Activated T-helper 1 cell treated with anti-CD3 and anti-CD28 coated beads, Interleukin-12 subunit alpha, Interleukin-12 subunit beta, Interleukin-2, Interleukin-4 antibody, amounts not matched to agents 30 ng/mL and 10 ng/mL and 1 ng/mL, durations not matched to agents 14 hours and 24 hours and 36 hours (primary cell): ENCODE results near the gene ITPK1. TPM values are rescaled to one million over a fixed set of nuclear protein-coding genes. Genes with fewer than 3 reads are reported as not detected.

Experiments
- DNase-seq: peaks from one replicate; pipeline ENCODE4 v3.0.0; 2021; ENCODE audit warnings: low spot score
- H3K27ac Mint-ChIP-seq: one replicate; pipeline ENCODE4 v1.8.0; 2021; ENCODE audit warnings: mild to moderate bottlenecking, mixed read lengths
- H3K27me3 Mint-ChIP-seq: one replicate; pipeline ENCODE4 v1.8.0; 2022; ENCODE audit warnings: mild to moderate bottlenecking, moderate library complexity, mixed read lengths; ENCODE audit not compliant: insufficient read depth
- H3K36me3 Mint-ChIP-seq: one replicate; pipeline ENCODE4 v1.8.0; 2021; ENCODE audit warnings: low read depth, mixed read lengths
- H3K4me1 Mint-ChIP-seq: one replicate; pipeline ENCODE4 v1.8.0; 2021; ENCODE audit warnings: low read depth, mixed read lengths
- H3K4me3 Mint-ChIP-seq: one replicate; pipeline ENCODE4 v1.8.0; 2021; ENCODE audit warnings: mild to moderate bottlenecking, moderate library complexity, mixed read lengths
- H3K9me3 Mint-ChIP-seq: one replicate; pipeline ENCODE4 v1.8.0; 2021; ENCODE audit warnings: mixed read lengths
- intact Hi-C: fragments of 100-400 bp; cut with micrococcal nuclease; formaldehyde crosslinking; loops from one replicate; pipeline ENCODE4 v1.15.1; 2024
- total RNA-seq: library from RNA; stranded (reverse); gene quantifications from 2 replicates; pipeline ENCODE4 v1.2.3, GENCODE V29; 2022

The ITPK1 gene
- total RNA-seq, 1 donor from 2014 or later: 71.0 TPM

- intact Hi-C loops: no loop called here
- DNase-seq: no peak
- no peaks in the 10 kb centered on the region for H3K4me1 Mint-ChIP-seq
- H3K9me3 Mint-ChIP-seq: no peaks in the 10 kb centered on the region
- no peak overlapping the region for H3K4me3 Mint-ChIP-seq
- H3K27ac Mint-ChIP-seq: no peak overlapping the region
- H3K27me3 Mint-ChIP-seq: no peaks in the 10 kb centered on the region
- no peaks in the 10 kb centered on the region for H3K36me3 Mint-ChIP-seq
Observed at GRCh38 chr14:92988786-92989755, 126.7 kb downstream of the ITPK1 start.

- DNase-seq: no peak
- no peaks in the 10 kb centered on the region for H3K4me1 Mint-ChIP-seq
- H3K36me3 Mint-ChIP-seq: no peaks in the 10 kb centered on the region
Observed at GRCh38 chr14:92987713-92988510, 127.8 kb downstream of the ITPK1 start.

DNA sequence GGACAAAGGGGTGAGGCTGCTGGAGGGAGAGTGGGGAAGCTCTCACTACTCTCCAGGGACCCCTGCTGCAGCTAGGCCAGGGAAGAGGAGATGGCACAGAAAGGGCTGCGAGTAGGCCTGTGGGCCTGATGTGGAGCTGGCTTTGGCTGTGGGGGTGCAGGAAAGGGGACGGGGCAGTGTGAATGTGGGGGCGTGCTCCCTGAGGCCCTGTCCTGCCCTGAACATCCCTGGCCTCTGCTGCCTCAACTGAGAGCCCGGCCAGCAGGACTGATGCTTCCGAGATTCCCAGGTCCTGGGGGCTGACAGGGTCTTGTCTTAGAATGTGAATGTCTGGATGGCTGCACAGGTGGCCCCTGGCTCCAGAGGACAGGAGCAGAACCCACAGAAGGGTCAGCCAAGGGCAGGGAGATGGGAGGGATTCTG is 128.6 kb downstream of the ITPK1 start:
- H3K4me3 Mint-ChIP-seq: no peak overlapping the region
- intact Hi-C loops: no loop called here
- no peak overlapping the region for H3K27ac Mint-ChIP-seq
- H3K4me1 Mint-ChIP-seq: no peaks in the 10 kb centered on the region
- H3K36me3 Mint-ChIP-seq: peaks cover 3% of the 10 kb centered on the region
- no peak for DNase-seq
- no peaks in the 10 kb centered on the region for H3K9me3 Mint-ChIP-seq
- no peaks in the 10 kb centered on the region for H3K27me3 Mint-ChIP-seq

More at GRCh38 chr14:92987713-92988510, 127.8 kb downstream of the ITPK1 start:
- Mint-ChIP-seq H3K9me3 (no peaks in the 10 kb centered on the region), H3K27ac (no peak overlapping the region), H3K27me3 (no peaks in the 10 kb centered on the region), H3K4me3 (no peak overlapping the region)
- intact Hi-C loops: no loop called here

DNA sequence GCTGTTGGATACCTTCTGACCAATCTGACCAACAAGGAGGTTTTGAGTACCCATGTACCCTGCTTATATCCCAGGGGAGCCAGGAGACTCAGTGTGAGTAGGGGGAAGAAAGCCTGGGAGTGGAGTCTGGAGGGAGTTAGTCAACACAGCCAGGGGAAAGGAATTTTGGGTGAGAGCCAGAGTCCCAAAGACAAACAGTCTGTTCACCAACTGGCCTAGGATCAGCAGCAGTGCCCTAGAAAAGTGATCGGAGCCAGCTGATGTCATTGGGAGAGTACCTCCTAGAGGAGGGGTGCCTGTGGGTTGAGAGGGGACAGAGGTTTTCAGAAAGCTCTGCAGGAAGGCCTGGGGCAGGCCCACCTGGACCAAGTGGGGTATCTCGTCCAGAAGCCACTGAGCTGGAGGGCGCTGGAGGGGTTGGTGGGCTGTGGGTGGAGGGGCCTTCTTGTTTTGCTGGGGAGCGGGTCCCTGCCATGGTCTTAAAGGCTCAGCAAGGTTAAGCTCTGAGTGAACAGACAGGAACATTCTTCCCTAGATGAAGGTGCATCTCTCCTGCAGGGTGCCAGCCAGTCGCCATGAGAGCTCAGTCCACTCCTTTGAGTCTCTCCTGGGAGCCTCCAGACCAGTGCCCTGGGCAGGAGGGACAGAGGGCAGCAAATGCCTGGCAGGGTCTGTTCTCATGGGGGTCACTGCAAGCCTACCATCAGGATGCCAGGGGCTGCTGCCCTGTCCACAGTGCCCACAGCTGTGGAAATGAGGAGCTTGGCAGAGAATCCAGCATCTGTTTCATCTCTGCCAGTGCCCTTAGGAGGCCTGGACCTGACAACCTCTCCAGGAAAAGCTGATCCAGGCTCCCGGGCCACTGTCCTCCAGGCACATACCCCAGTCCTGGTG is 129.2 kb downstream of the ITPK1 start:
- no peaks in the 10 kb centered on the region for H3K27me3 Mint-ChIP-seq
- peaks cover 2% of the 10 kb centered on the region for H3K9me3 Mint-ChIP-seq
- H3K4me3 Mint-ChIP-seq: no peak overlapping the region
- intact Hi-C loops: no loop called here
- no peaks in the 10 kb centered on the region for H3K4me1 Mint-ChIP-seq
- peaks cover 4% of the 10 kb centered on the region for H3K36me3 Mint-ChIP-seq
- DNase-seq: no peak
- no peak overlapping the region for H3K27ac Mint-ChIP-seq

GRCh38 chr14:92985521-92985920 is 130.2 kb downstream of the ITPK1 start:
- no peaks in the 10 kb centered on the region for H3K4me1 Mint-ChIP-seq
- no peak overlapping the region for H3K4me3 Mint-ChIP-seq
- H3K36me3 Mint-ChIP-seq: peaks cover 11% of the 10 kb centered on the region
- no peaks in the 10 kb centered on the region for H3K27me3 Mint-ChIP-seq
- H3K9me3 Mint-ChIP-seq: peaks cover 8% of the 10 kb centered on the region
- intact Hi-C loops: no loop called here
- no peak overlapping the region for H3K27ac Mint-ChIP-seq
- no peak for DNase-seq

DNA sequence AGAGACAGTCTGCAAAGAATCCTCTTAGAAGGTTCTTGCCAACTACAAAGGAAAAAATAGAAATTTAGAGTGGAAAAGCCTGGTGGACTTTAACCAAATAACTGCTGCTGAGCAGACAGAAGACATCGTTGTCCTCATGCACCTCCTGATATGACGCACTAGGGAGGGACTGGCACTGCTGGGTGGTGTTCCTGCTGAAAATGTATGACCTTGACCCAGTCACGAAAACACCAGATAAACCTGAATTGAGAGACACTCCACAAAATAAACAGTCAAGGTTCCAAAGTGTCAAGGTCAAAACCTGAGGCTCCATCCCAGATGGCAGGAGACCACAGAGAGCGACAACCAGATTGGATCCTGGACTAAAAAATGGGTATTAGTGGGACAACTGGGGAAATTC is 130.8 kb downstream of the ITPK1 start:
- intact Hi-C loops: no loop called here
- H3K9me3 Mint-ChIP-seq: peaks cover 10% of the 10 kb centered on the region
- H3K27me3 Mint-ChIP-seq: no peaks in the 10 kb centered on the region
- no peak overlapping the region for H3K4me3 Mint-ChIP-seq
- no peaks in the 10 kb centered on the region for H3K4me1 Mint-ChIP-seq
- H3K36me3 Mint-ChIP-seq: peaks cover 11% of the 10 kb centered on the region
- H3K27ac Mint-ChIP-seq: no peak overlapping the region
- no peak for DNase-seq

DNA sequence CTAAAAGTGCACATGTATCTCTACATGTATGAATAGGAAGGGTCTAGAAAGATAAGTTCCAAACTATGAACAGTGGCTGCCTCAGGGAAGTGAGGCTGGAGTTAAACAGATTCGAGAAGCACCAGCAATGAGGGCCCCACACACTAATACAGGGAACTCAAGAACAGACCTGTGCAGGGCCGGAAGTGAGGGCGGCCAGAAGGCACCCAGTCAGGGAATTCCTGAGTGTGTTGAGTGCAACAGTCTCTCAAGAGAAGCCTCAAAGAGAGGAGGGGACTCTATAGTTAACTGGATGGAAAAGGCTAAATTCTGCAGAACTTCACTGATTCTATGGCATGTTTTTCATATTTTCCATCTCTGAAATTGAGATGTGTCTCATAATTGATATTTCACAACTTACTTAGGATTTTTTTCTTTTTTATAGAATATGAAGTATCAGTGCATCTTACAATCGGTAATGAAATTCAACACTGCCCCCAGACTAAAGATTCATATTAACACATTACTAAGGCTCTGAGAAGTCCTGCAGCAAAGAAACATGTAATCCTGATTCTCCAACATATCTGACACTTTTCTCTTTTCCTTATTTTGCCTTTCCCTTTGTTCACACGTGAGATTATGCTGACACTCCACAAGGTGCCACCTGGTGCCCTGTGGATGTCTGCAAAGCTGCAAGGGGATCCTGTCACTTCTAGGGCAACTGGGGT is 131.5 kb downstream of the ITPK1 start:
- Mint-ChIP-seq H3K27me3 (no peaks in the 10 kb centered on the region), H3K36me3 (peaks cover 18% of the 10 kb centered on the region), H3K9me3 (peaks cover 17% of the 10 kb centered on the region), H3K4me3 (no peak overlapping the region), H3K27ac (no peak overlapping the region), H3K4me1 (no peaks in the 10 kb centered on the region)
- no peak for DNase-seq
- intact Hi-C loops: no loop called here

- Mint-ChIP-seq H3K27ac (no peak overlapping the region), H3K27me3 (no peaks in the 10 kb centered on the region), H3K36me3 (peaks cover 25% of the 10 kb centered on the region), H3K9me3 (peaks cover 28% of the 10 kb centered on the region), H3K4me1 (no peaks in the 10 kb centered on the region), H3K4me3 (no peak overlapping the region)
- DNase-seq: no peak
- intact Hi-C loops: no loop called here
Observed at GRCh38 chr14:92982956-92983355, 132.8 kb downstream of the ITPK1 start.

GRCh38 chr14:92981726-92982125 is 134.0 kb downstream of the ITPK1 start:
- Mint-ChIP-seq H3K27ac (no peak overlapping the region), H3K4me1 (no peaks in the 10 kb centered on the region), H3K9me3 (peaks cover 40% of the 10 kb centered on the region), H3K36me3 (peaks cover 36% of the 10 kb centered on the region), H3K27me3 (no peaks in the 10 kb centered on the region), H3K4me3 (no peak overlapping the region)
- intact Hi-C loops: no loop called here
- DNase-seq: no peak

DNA sequence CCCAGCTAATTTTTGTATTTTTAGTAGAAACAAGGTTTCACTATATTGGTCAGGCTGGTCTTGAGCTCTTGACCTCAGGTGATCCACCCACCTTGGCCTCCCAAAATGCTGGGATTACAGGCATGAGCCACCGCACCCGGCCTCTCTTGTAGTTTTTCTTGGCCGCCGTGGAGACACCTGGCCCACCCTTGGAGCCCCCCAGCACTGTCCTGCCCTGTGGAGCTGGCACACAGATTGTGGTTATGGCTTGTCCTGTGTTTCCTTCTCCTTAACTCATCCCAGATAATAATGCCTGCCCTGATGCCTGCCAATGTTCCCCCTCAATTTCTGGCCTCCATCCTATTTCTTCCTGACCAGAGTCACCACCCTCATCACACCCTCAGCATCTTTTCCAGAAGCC is 134.9 kb downstream of the ITPK1 start:
- Mint-ChIP-seq H3K9me3 (peaks cover 47% of the 10 kb centered on the region), H3K4me3 (no peak overlapping the region), H3K36me3 (peaks cover 45% of the 10 kb centered on the region), H3K27ac (no peak overlapping the region), H3K4me1 (no peaks in the 10 kb centered on the region), H3K27me3 (no peaks in the 10 kb centered on the region)
- DNase-seq: no peak
- intact Hi-C loops: no loop called here

DNA sequence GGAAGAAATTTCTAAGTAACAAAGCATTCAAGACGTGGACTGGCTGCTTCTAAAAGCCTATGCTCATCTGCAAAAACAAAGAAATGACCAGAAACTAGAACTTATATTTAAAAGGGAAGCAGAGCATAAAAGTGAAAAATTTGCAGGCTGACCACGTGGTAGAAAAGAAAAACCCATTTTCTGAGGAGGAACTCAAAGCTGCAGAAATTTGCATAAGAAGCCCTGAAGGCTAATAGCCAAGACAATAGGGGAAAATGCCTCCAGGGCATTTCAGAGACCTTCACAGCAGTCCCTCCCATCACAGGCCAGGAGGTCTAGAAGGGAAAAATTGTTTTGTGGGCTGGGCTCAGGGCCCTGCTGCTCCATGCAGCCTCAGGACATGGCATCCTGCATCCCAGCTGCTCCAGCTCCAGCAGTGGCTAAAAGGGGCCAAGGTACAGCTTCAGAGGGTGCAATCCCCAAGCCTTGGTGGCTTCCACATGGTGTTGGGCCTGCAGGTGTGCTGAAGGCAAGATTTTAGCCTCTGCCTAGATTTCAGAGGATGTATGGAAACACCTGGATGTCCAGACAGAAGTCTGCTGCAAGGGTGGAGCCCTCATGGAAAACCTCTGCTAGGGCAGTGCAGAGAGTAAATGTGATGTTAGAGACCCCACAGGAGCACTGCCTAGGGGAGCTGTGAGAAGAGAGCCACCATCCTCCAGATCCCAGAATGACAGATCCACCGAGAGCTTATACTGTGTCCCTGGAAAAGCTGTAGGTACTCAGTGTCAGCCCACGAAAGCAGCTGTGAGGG is 137.3 kb downstream of the ITPK1 start:
- no peak overlapping the region for H3K4me3 Mint-ChIP-seq
- H3K36me3 Mint-ChIP-seq: peaks cover 46% of the 10 kb centered on the region
- peaks cover 52% of the 10 kb centered on the region for H3K9me3 Mint-ChIP-seq
- no peak overlapping the region for H3K27ac Mint-ChIP-seq
- intact Hi-C loops: no loop called here
- H3K27me3 Mint-ChIP-seq: no peaks in the 10 kb centered on the region
- no peak for DNase-seq
- no peaks in the 10 kb centered on the region for H3K4me1 Mint-ChIP-seq
